Stomach smooth muscle (tissue), 2 donors: ENCODE results near the gene SMAD2.

Experiments used
- H3K27ac ChIP-seq: one replicate; pipeline ENCODE4 v1.7.0; 2013; ENCODE audit warnings: mild to moderate bottlenecking, low read length, inconsistent platforms
- H3K27me3 ChIP-seq, 2 donors: one replicate each; pipeline ENCODE4 v1.7.0; 2013; ENCODE audit warnings: low read length in 2 of 2; ENCODE audit not compliant: insufficient read depth in 2 of 2, control insufficient read depth in 1 of 2
- H3K36me3 ChIP-seq, 2 donors: one replicate each; pipeline ENCODE4 v1.7.0; 2013; ENCODE audit warnings: low read length in 2 of 2; ENCODE audit not compliant: control insufficient read depth in 2 of 2, insufficient read depth in 2 of 2
- H3K4me1 ChIP-seq: one replicate; pipeline ENCODE4 v1.7.0; 2013; ENCODE audit warnings: low read length; ENCODE audit not compliant: control insufficient read depth, insufficient read depth
- H3K4me3 ChIP-seq, 2 donors: one replicate each; pipeline ENCODE4 v1.7.0; 2013; ENCODE audit warnings: low read length in 2 of 2
- H3K9ac ChIP-seq, 2 donors: one replicate each; pipeline ENCODE4 v1.7.0; 2013; ENCODE audit warnings: low read length in 2 of 2, mild to moderate bottlenecking in 1 of 2
- H3K9me3 ChIP-seq, 2 donors: one replicate each; pipeline ENCODE4 v1.7.0; 2013; ENCODE audit warnings: low read length in 2 of 2; ENCODE audit not compliant: control insufficient read depth in 2 of 2
- donor health status: healthy.
- donor health status: Pancreatic carcinoma.

Gene SMAD2

DNA sequence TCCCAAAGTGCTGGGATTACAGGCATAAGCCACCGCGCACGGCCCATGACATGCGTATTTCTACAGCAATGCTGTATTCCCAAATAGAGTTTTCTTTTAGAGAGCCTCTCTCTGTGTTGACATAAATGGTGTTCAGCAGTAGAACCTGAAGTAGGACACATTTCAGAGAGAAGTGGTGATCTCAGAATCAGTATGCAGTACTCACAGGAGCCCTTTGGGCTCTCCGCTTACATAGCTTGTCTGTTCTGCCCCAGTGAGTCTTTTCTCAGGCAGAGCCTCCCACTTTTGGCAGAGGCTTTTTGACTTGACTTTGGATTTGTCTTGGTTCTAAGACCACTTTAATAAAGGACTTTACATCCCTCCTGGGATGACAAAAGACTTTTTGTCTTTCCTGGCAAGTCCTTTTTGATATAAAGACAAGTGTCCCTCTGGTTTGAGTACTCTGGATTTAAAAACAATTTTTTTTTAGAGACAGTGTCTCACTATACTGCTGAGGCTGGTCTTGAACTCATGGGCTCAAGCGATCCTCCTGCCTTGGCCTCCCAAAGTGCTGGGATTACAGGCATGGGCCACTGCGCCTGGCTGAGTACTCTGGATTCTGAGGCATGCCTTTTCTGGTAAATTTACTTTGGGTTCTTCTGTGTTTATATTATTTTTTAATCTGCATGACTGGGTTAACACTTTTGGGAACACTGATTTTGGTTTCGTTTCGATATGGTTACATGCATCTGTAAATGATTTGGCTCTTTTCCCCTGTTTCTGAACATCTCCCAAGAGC, 113.3 kb downstream of the SMAD2 start:
- H3K27me3 ChIP-seq: no peaks in the 10 kb centered on the region
- H3K36me3 ChIP-seq: no peaks in the 10 kb centered on the region
- peaks cover 3% of the 10 kb centered on the region for H3K4me1 ChIP-seq
- H3K27ac ChIP-seq: no peak overlapping the region
- H3K9ac ChIP-seq: no peak overlapping the region
- H3K9me3 ChIP-seq: no peaks in the 10 kb centered on the region
- H3K4me3 ChIP-seq: peak overlapping the region; percentile 7 to 36

DNA sequence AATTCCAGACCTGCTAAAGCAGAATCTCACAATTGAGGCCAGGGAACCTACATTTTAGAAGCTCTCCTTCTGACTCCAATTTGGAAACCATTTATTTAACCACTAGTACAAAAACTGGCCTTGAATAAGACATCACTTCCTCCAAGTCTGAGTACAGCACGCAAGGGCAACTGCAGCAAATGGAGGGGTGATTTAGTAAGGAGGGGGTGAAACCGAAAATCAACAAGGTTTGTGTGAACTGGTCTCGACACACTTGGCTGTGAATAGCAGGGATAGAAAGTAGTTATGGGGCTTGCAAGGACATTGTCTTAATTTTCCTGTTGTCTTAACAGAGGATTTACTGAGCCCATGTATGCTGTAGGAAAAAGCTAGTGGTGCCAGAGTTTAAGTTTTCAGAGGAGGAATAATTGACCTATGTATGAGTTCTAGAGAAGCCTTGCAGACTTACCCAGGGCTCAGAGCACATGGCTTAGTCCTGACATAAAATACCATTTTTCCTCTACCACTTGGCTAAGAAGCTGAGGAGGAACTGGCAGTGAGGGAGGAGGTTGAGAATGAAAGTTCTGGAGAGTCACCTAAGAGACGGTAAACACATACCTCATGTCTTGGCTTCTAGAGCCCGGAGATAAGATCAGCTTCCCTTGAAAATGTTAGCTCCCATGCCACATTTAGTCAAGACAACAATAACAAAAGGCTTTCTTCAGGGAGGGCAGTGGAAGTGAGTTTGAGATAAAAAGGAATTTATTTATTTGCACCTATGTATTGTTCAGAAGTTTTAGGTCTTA, 114.8 kb downstream of the SMAD2 start:
- Histone ChIP-seq H3K4me3 (no peak overlapping the region), H3K4me1 (peaks cover 3% of the 10 kb centered on the region), H3K27ac (no peak overlapping the region), H3K9ac (no peak overlapping the region), H3K9me3 (no peaks in the 10 kb centered on the region), H3K27me3 (no peaks in the 10 kb centered on the region), H3K36me3 (no peaks in the 10 kb centered on the region)

DNA sequence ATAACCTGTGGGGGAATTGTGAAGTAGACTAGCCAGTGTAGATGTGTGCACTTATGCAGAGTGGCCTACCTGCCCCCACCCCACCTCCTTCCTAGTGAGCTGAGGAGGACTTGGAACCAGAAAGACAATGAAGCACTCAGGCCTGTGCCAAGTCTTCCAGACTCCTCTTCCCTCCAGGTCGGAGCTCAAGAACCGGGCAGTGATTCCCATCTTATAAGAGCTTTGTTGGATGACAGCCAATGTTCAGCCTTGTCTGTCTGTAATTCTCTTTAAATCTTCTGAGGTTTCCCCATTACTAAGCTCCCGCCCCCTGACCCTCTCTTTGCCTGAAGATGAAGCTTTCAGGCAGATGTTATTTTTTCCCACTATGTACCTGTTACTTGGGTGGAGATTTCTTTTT, 121.0 kb downstream of the SMAD2 start:
- no peak overlapping the region for H3K9ac ChIP-seq
- H3K4me3 ChIP-seq: no peak overlapping the region
- no peaks in the 10 kb centered on the region for H3K27me3 ChIP-seq
- H3K36me3 ChIP-seq: no peaks in the 10 kb centered on the region
- H3K4me1 ChIP-seq: no peaks in the 10 kb centered on the region
- no peak overlapping the region for H3K27ac ChIP-seq
- peaks cover 0 to 3% of the 10 kb centered on the region in 2 donors for H3K9me3 ChIP-seq

- H3K27ac ChIP-seq: no peak overlapping the region
- no peak overlapping the region for H3K4me3 ChIP-seq
- H3K27me3 ChIP-seq: peaks cover 4 to 5% of the 10 kb centered on the region in 2 donors
- no peak overlapping the region for H3K9ac ChIP-seq
- no peaks in the 10 kb centered on the region for H3K36me3 ChIP-seq
- no peaks in the 10 kb centered on the region for H3K4me1 ChIP-seq
- H3K9me3 ChIP-seq: peaks cover 0 to 3% of the 10 kb centered on the region in 2 donors
Observed at GRCh38 chr18:47802802-47803201, 127.7 kb downstream of the SMAD2 start.

- Histone ChIP-seq H3K36me3 (no peaks in the 10 kb centered on the region), H3K4me3 (no peak overlapping the region), H3K9ac (no peak overlapping the region), H3K4me1 (no peaks in the 10 kb centered on the region), H3K27ac (no peak overlapping the region), H3K27me3 (peaks cover 4 to 5% of the 10 kb centered on the region in 2 donors), H3K9me3 (peaks cover 0 to 3% of the 10 kb centered on the region in 2 donors)
Observed at GRCh38 chr18:47801817-47802216, 128.6 kb downstream of the SMAD2 start.

DNA sequence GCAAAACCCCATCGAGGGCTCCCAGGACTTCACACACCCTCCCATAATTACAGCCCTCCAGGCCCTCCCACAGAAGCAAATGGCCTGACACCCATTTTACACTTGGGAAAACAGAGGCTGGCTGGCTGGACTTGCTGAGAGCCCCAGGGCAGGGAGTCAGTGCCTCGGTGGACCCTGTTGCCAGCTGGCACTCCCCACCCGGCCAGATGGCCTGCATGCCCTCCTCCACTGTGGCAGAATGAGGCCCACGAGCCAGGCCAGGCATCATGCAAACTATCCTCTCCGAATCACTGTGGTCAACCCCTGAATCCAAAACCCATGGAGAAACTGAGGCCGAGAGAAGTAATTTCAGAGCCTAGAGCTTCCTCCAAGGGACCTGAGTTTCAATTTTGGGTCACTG, 129.7 kb downstream of the SMAD2 start:
- Histone ChIP-seq H3K4me3 (no peak overlapping the region), H3K9me3 (no peaks in the 10 kb centered on the region), H3K4me1 (no peaks in the 10 kb centered on the region), H3K27me3 (peaks cover 4 to 5% of the 10 kb centered on the region in 2 donors), H3K9ac (no peak overlapping the region), H3K36me3 (no peaks in the 10 kb centered on the region), H3K27ac (no peak overlapping the region)

DNA sequence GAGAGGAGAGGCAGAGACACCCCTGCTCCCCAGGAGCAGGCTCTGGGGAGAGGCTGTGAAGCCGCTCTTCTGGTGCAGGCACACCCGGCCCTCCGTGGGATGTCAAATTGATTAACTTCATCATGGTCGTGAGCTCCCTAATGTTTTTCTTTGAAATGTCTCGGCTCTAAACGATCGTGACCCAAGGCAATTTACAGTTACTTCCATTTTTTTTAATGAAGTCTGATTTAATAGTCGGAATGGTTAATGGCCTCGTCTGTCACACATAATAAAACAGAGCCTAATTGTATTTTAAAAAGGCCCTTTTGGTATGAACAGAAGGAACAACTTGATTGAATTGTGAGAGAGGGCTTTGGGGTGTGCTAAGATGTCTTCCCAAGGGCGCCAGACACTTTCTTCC, 130.2 kb downstream of the SMAD2 start:
- Histone ChIP-seq H3K9me3 (no peaks in the 10 kb centered on the region), H3K36me3 (no peaks in the 10 kb centered on the region), H3K4me3 (no peak overlapping the region), H3K27me3 (peaks cover 4 to 5% of the 10 kb centered on the region in 2 donors), H3K9ac (no peak overlapping the region), H3K4me1 (peaks cover 4% of the 10 kb centered on the region), H3K27ac (no peak overlapping the region)

GRCh38 chr18:47799376-47799775, 131.1 kb downstream of the SMAD2 start:
- H3K4me3 ChIP-seq: no peak overlapping the region
- peaks cover 4 to 5% of the 10 kb centered on the region in 2 donors for H3K27me3 ChIP-seq
- no peaks in the 10 kb centered on the region for H3K36me3 ChIP-seq
- peaks cover 10% of the 10 kb centered on the region for H3K4me1 ChIP-seq
- H3K9ac ChIP-seq: no peak overlapping the region
- H3K27ac ChIP-seq: no peak overlapping the region
- H3K9me3 ChIP-seq: no peaks in the 10 kb centered on the region

GRCh38 chr18:47798366-47798765, 132.1 kb downstream of the SMAD2 start:
- H3K9me3 ChIP-seq: no peaks in the 10 kb centered on the region
- H3K27ac ChIP-seq: no peak overlapping the region
- peaks cover 10% of the 10 kb centered on the region for H3K4me1 ChIP-seq
- H3K27me3 ChIP-seq: peaks cover 4 to 5% of the 10 kb centered on the region in 2 donors
- H3K4me3 ChIP-seq: no peak overlapping the region
- H3K36me3 ChIP-seq: no peaks in the 10 kb centered on the region
- no peak overlapping the region for H3K9ac ChIP-seq

- Histone ChIP-seq H3K27ac (no peak overlapping the region), H3K4me3 (no peak overlapping the region), H3K9ac (no peak overlapping the region), H3K36me3 (no peaks in the 10 kb centered on the region), H3K4me1 (peaks cover 10% of the 10 kb centered on the region), H3K9me3 (no peaks in the 10 kb centered on the region), H3K27me3 (peaks cover 4 to 5% of the 10 kb centered on the region in 2 donors)
Observed at GRCh38 chr18:47797126-47797525, 133.3 kb downstream of the SMAD2 start.

GRCh38 chr18:47795434-47795814, 135.0 kb downstream of the SMAD2 start:
- Histone ChIP-seq H3K9me3 (no peaks in the 10 kb centered on the region), H3K27me3 (no peaks in the 10 kb centered on the region), H3K9ac (no peak overlapping the region), H3K4me3 (peak overlapping the region in 1 of 2 donors; percentile 8), H3K27ac (no peak overlapping the region), H3K36me3 (no peaks in the 10 kb centered on the region), H3K4me1 (peaks cover 10% of the 10 kb centered on the region)
